Stimulated activated CD8-positive, alpha-beta memory T cell treated with anti-CD3 and anti-CD28 coated beads, Interleukin-7, amount 100 ng/mL, for 4 hours (primary cell): ENCODE data around the gene POLD3.

Experiments
- DNase-seq, 2 donors: peaks; one replicate each; pipeline ENCODE4 v3.0.0-alpha.2; 2020; ENCODE audit warnings: low read depth in 2 of 2

Gene POLD3

GRCh38 chr11:74672956-74673692 lies 80.7 kb downstream of the POLD3 start:
- no peak for DNase-seq

- DNase-seq: no peak
These were observed 81.4 kb downstream of the POLD3 start for GRCh38 chr11:74673693-74674360.

DNA sequence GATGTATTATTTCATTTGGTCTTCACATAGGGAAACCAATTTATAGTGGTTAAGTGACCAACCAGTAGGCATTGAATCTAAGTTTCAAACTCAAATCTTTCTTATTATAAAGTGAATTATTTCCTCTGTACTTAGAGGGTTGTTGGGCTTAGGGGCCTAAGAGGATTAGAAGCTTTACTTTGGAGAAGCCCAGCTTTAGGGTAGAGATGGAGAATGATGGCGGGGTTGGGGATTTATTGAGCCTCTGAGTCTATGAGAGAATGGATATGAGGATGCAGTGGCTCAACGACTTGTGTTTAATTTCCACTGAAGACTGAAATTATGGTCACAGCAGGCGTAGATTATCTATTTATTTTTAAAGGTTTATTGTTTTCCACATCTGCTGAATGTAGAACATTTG lies 83.4 kb downstream of the POLD3 start:
- no peak for DNase-seq

DNA sequence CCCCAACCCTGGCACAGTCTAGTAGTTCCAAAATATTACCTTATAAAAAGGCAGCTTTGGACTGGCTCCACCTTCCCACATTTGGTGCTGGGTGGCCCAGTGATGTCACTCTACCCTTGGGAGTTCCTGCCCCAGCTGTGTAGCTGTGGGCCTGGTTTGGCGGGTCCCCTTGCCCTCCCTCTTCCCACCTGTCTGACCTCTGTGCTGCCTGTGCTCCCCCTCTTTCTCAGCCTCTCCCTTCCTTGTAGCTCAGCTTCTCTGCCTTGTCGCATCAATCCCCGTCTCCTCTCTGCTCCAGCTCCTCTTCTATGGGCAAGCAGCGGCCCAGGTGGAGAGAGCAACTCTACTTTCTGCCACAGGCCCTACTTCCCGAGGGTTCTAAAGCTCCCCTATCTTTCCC lies 84.2 kb downstream of the POLD3 start:
- DNase-seq: no peak

- DNase-seq: no peak
These were observed 84.7 kb downstream of the POLD3 start for GRCh38 chr11:74677131-74677530.

- no peak for DNase-seq
These were observed 85.7 kb downstream of the POLD3 start for GRCh38 chr11:74678041-74678440.

DNA sequence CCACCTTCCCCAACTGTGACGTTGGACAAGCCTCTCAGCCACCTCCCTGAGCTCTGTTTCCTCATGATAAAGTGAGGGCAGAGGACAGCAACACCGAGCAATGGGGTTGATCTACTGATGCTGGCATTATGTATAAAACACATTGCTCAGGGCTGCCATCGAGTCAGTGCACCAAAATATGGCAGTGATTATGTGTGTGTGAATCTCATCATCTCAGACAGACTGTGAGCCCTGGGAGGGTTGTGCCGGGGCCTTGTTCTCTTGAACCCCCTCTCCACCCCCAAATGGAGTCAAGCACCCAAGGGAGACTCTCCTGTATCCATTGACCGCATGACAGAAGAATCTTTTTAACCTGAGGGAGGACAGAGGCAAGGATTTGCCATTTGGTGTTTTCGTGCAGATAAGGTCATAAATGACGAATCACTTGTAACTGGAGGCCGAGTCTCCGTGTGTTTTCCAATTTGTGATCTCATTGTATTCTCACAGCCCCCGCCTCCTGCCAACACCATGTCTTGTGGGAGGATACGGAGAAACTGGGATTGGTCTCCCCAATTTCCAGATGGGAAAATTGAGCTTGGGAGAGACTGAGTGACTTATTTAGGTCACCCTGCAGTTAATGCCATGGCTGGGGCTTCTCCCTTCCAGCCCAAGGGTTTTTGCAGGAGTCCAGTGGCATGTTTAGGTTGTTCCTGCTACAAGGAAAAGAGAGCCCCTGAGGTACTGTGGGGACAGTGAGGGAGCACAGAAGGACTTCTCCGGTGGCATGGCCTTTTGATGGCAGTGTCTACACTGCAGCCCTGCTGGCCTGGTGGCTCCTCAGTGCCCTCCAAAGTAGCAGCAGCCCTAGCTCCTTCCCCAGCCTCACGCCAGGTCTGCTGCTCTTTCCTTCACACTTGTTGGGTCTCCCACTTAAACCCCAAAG lies 86.5 kb downstream of the POLD3 start:
- no peak for DNase-seq

GRCh38 chr11:74679513-74679865 lies 87.1 kb downstream of the POLD3 start:
- DNase-seq: no peak

DNA sequence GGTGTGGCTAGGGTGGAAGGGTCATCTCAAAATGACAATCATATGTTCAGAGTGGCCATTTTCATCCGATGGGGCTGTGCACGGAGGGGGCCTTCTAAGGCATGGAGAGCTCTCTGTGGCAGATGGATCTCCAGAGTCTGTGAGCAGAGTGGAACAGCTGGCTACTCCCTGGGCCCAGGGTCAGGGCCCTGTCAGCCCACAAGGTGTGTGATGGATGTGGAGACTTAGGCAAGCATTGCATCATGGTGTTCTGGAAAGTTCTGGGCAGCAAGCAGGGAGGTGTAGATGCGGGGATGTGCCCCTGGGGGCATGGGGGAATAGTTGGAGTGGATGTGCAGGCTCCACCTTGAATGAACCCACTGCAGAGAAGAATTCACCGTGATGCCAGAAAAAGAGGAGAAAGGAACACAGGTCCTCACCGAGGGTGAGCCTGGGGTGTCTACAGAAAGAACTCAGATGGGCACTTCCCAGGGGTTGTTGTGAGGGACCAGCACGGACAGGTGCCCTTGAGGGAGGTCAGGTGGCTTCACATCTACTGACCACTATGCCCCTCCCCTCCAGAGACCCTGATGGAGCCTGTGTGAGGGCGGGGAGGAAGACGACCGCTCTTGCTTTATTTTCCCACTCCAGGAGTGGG lies 87.8 kb downstream of the POLD3 start:
- DNase-seq: no peak

- DNase-seq: no peak
These were observed 88.5 kb downstream of the POLD3 start for GRCh38 chr11:74680703-74681531.

GRCh38 chr11:74681686-74682651 lies 89.6 kb downstream of the POLD3 start:
- no peak for DNase-seq

DNA sequence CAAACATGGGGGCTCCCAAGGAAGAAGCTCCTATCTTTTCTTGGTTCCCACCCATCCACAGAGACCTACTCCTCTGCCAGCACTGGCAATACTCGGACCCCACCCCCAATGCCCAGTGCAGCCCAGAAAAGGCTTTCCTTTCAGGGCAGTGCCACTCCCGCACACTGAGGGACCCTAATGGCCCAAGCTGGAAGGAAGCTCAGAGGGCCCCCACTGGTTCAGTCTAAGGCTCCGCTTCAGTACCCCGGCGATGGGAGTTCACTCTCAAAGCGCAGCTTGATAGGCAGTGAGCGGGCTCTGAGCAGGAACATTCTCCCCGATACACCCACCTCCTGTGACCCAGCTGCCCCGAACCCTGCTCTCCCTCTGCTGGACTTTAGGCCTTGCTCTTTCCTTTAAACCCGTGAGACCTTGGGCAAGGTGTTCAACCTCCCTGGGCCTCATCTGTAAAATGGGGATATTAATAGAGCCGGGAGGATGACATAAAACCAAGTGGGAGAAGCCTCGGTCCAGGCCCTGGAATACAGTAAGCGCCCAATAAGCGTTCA lies 90.4 kb downstream of the POLD3 start:
- DNase-seq: no peak

- DNase-seq: no peak
These were observed 91.0 kb downstream of the POLD3 start for GRCh38 chr11:74683279-74683871.

- no peak for DNase-seq
These were observed 91.6 kb downstream of the POLD3 start for GRCh38 chr11:74683941-74684481.

DNA sequence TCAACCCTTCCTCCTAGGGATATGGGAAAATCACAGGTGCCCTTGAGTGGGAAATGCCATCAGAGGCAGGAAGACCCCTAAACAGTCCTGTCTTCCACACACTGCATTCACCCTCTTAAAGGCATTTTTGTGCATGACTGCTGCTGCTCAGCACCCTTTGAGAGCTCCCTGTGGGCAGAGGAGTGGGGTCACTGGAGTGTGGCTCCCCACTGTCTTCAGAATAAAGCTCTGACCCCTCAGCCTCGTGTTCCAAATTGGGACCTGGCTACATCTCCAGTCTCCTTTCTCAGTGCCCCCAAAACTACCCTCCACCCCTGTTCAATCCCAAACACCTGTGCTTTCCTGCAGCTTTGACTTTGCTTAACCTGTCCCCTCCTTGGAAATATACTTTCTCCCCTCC lies 92.3 kb downstream of the POLD3 start:
- no peak for DNase-seq

DNA sequence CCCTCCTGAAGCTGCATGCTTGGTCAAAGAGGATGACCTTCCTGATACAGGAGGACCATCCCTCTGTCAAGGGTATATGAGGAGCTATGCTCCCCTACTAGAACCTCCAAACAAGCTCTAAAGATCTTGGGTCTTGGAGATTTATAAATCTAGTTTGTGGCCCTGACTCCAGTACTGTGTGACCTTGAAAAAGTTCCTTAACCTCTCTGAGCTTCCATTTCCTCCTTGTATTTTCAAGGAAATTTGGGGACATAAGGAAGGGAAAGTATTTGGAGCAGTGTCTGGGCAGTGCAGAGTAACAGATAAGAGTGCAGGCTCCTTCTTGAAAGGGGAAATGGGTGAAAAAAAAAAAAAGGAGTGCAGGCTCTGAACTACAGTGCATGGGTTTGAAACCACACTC lies 93.0 kb downstream of the POLD3 start:
- DNase-seq: no peak

DNA sequence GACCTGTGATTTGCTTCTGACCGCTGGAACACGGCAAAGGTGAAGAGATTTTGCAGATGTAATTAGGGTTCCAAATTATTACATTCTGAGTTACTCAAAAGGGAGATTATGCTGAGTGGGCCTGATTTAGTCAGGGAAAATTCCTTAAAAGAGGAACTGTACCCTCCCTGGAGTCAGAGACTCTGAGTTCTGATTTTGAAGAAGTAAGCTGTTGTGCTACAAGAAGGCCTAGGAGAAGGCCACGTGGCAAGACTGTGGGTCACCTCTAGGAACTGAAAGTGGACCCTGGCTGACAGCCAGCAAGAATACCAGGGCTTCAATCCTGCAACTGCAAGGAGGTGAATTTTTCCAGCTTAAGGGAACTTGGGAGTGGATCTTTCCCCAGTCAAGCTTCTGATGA lies 93.5 kb downstream of the POLD3 start:
- no peak for DNase-seq

- no peak for DNase-seq
These were observed 94.4 kb downstream of the POLD3 start for GRCh38 chr11:74686792-74687191.
